Liver (tissue), 9 donors: ENCODE measurements around the gene XYLT2. TPM values are rescaled to one million over a fixed set of nuclear protein-coding genes. Genes with fewer than 3 reads are reported as not detected.

Experiments used
- DNase-seq: peaks from one replicate; pipeline ENCODE4 v3.0.0-alpha.2; 2017; ENCODE audit warnings: low spot score
- H3K27ac ChIP-seq, 2 donors: one replicate each; pipeline ENCODE4 v1.7.0; 2013; ENCODE audit warnings: inconsistent platforms in 2 of 2, low read length in 2 of 2, control low read depth in 1 of 2, low read depth in 1 of 2, mild to moderate bottlenecking in 1 of 2
- H3K27me3 ChIP-seq, 4 donors: one replicate each; pipeline versions ENCODE4 v1.6.1 to v1.7.0; 2013; ENCODE audit warnings: low read length in 3 of 4, inconsistent platforms in 1 of 4, mild to moderate bottlenecking in 1 of 4, moderate library complexity in 1 of 4; ENCODE audit not compliant: control insufficient read depth in 4 of 4, insufficient read depth in 4 of 4
- H3K36me3 ChIP-seq, 4 donors: one replicate each; pipeline versions ENCODE4 v1.6.1 to v1.7.0; 2013; ENCODE audit warnings: low read length in 3 of 4, mild to moderate bottlenecking in 3 of 4, low read depth in 1 of 4, moderate library complexity in 1 of 4; ENCODE audit not compliant: control insufficient read depth in 4 of 4, insufficient read depth in 3 of 4
- H3K4me1 ChIP-seq, 4 donors: one replicate each; pipeline versions ENCODE4 v1.6.1 to v1.7.0; 2013; ENCODE audit warnings: low read length in 3 of 4, mild to moderate bottlenecking in 3 of 4, moderate library complexity in 1 of 4; ENCODE audit not compliant: control insufficient read depth in 4 of 4, insufficient read depth in 4 of 4
- H3K4me3 ChIP-seq, 3 donors: one replicate each; pipeline versions ENCODE4 v1.6.1 to v1.7.0; 2013; ENCODE audit warnings: low read length in 3 of 3, control low read depth in 1 of 3, low read depth in 1 of 3, mild to moderate bottlenecking in 1 of 3
- H3K9ac ChIP-seq, 2 donors: one replicate each; pipeline ENCODE4 v1.7.0; 2013; ENCODE audit warnings: low read length in 2 of 2, mild to moderate bottlenecking in 2 of 2, moderate library complexity in 2 of 2, control low read depth in 1 of 2, low read depth in 1 of 2
- H3K9me3 ChIP-seq, 4 donors: one replicate each; pipeline versions ENCODE4 v1.6.1 to v1.7.0; 2013; ENCODE audit warnings: low read length in 3 of 4; ENCODE audit not compliant: control insufficient read depth in 4 of 4
- ATF3 ChIP-seq: IDR thresholded peaks from 2 replicates; pipeline ENCODE4 v1.6.1; 2016; ENCODE audit warnings: antibody characterized with exemption
- CTCF ChIP-seq: fragments of 150-350 bp; IDR thresholded peaks from 2 replicates; pipeline ENCODE4 v1.5.1; 2017; ENCODE audit warnings: improper control_type of control experiment, low read depth, low read length; ENCODE audit not compliant: missing input control
- EGR1 ChIP-seq, 2 donors: IDR thresholded peaks; 2 replicates each; pipeline ENCODE4 v1.6.1; 2016 to 2018; ENCODE audit warnings: antibody characterized with exemption in 2 of 2, low read depth in 2 of 2
- FOXA1 ChIP-seq: IDR thresholded peaks from 2 replicates; pipeline ENCODE4 v1.6.1; 2016; ENCODE audit warnings: antibody characterized with exemption
- FOXA2 ChIP-seq: IDR thresholded peaks from 2 replicates; pipeline ENCODE4 v1.6.1; 2016; ENCODE audit warnings: antibody characterized with exemption
- GABPA ChIP-seq, 2 donors: IDR thresholded peaks in 1 of 2; conservative IDR thresholded peaks in 1 of 2; 2 replicates each; pipeline ENCODE4 v1.6.1; 2016; ENCODE audit warnings: antibody characterized with exemption in 2 of 2, mild to moderate bottlenecking in 1 of 2, moderate library complexity in 1 of 2
- HNF4A ChIP-seq, 2 donors: conservative IDR thresholded peaks; 2 replicates each; pipeline ENCODE4 v1.6.1; 2016; ENCODE audit warnings: antibody characterized with exemption in 2 of 2, mild to moderate bottlenecking in 2 of 2
- HNF4G ChIP-seq: IDR thresholded peaks from 2 replicates; pipeline ENCODE4 v1.6.1; 2016; ENCODE audit warnings: antibody characterized with exemption
- JUND ChIP-seq, 2 donors: IDR thresholded peaks; 2 replicates each; pipeline ENCODE4 v1.6.1; 2016; ENCODE audit warnings: antibody characterized with exemption in 2 of 2
- MAX ChIP-seq: IDR thresholded peaks from 2 replicates; pipeline ENCODE4 v1.6.1; 2016; ENCODE audit warnings: antibody characterized with exemption
- RAD21 ChIP-seq, 2 donors: IDR thresholded peaks; 2 replicates each; pipeline ENCODE4 v1.6.1; 2016; ENCODE audit warnings: antibody characterized with exemption in 2 of 2, mild to moderate bottlenecking in 2 of 2
- REST ChIP-seq: IDR thresholded peaks from 2 replicates; pipeline ENCODE4 v1.6.1; 2016; ENCODE audit warnings: antibody characterized with exemption, mild to moderate bottlenecking
- RXRA ChIP-seq, 2 donors: IDR thresholded peaks; 2 replicates each; pipeline ENCODE4 v1.6.1; 2017 to 2018; ENCODE audit warnings: antibody characterized with exemption in 2 of 2, mild to moderate bottlenecking in 1 of 2
- TAF1 ChIP-seq: conservative IDR thresholded peaks from 2 replicates; pipeline ENCODE4 v1.6.1; 2016; ENCODE audit warnings: antibody characterized with exemption, mild to moderate bottlenecking
- YY1 ChIP-seq: IDR thresholded peaks from 2 replicates; pipeline ENCODE4 v1.6.1; 2016; ENCODE audit warnings: antibody characterized with exemption, mild to moderate bottlenecking
- ZBTB33 ChIP-seq: IDR thresholded peaks from 2 replicates; pipeline ENCODE4 v1.6.1; 2016; ENCODE audit warnings: antibody characterized with exemption
- whole genome bisulfite sequencing: extraction: QIAGEN DNeasy Blood & Tissue Kit; methylation state at CpG from one replicate; pipeline ENCODE4 v1.1.7; 2013; 5-methylcytosine and 5-hydroxymethylcytosine counted together
- polyA plus RNA-seq, 2 donors: library from polyadenylated mRNA; stranded (reverse) in 1 of 2; unstranded in 1 of 2; fragments of 200-250 nt in 1 of 2; fragments of >200 nt in 1 of 2; fragmentation: Nextera tagmentation in 1 of 2; extraction: Ambion mirVana in 1 of 2; gene quantifications; one replicate each; pipeline versions ENCODE4 v1.2.1 to v1.2.3, GENCODE V29; 2013 to 2015
- total RNA-seq, 2 donors: library from RNA; depleted of rRNA; stranded (reverse); fragments of >200 nt; gene quantifications; one replicate each; pipeline ENCODE4 v1.2.3, GENCODE V29; 2014
- donor health status: healthy.
- donor health status: healthy.
- donor health status: healthy.
- donor health status: healthy.
- donor health status: healthy.

XYLT2 gene
- total and polyA plus RNA-seq, 4 donors = 5.3 to 11.3 (median 8.2) TPM

- no peak for DNase-seq
- H3K36me3 ChIP-seq = no peaks in the 10 kb centered on the region
- no peak overlapping the region for H3K4me3 ChIP-seq
- H3K27ac ChIP-seq = no peak overlapping the region
- no peaks in the 10 kb centered on the region for H3K27me3 ChIP-seq
- TF ChIP-seq HNF4G (no peak), MAX (no peak), ATF3 (no peak), RXRA (IDR thresholded peaks at IDR 0.05) (no peak), TAF1 (no peak), HNF4A (conservative IDR thresholded peaks at IDR 0.05) (no peak), ZBTB33 (no peak), REST (no peak), RAD21 (IDR thresholded peaks at IDR 0.05) (no peak), YY1 (no peak), CTCF (no peak), GABPA (IDR thresholded peaks at IDR 0.05 in 1 of 2, conservative IDR thresholded peaks at IDR 0.05 in 1 of 2) (no peak), EGR1 (IDR thresholded peaks at IDR 0.05; ENCODE audit: low read depth in 2 of 2) (no peak), JUND (IDR thresholded peaks at IDR 0.05) (no peak), FOXA2 (no peak), FOXA1 (no peak)
- H3K9ac ChIP-seq = no peak overlapping the region
- no peaks in the 10 kb centered on the region for H3K4me1 ChIP-seq
- H3K9me3 ChIP-seq = no peaks in the 10 kb centered on the region
- WGBS = 81% methylated on average over 4 of the region's 4 CpGs
These were observed 42.3 kb upstream of the XYLT2 start for GRCh38 chr17:50303596-50303995.
